GM23338 (cell line): ENCODE results near the gene STAMBP. TPM values are rescaled to one million over a fixed set of nuclear protein-coding genes. Genes with fewer than 3 reads are reported as not detected.

ENCODE experiments used
- ATAC-seq: fragments of 200-7000 bp; cut with Tn5 transposase; 3 replicates; pipeline ENCODE4 v1.9.1; 2020
- DNase-seq: peaks from one replicate; pipeline ENCODE4 v3.0.0-alpha.2; 2015; ENCODE audit warnings: low spot score
- H2AFZ ChIP-seq: fragments of 200-600 bp; sonication (generic); 2 replicates; pipeline ENCODE4 v1.8.0; 2016; ENCODE audit warnings: antibody characterized with exemption, mild to moderate bottlenecking, moderate library complexity
- H3F3A ChIP-seq: fragments of 200-600 bp; sonication (generic); replicated peaks from 2 replicates; pipeline ENCODE4 v1.8.0; 2017; ENCODE audit warnings: antibody characterized with exemption, mixed run types, low read depth
- H3K27ac ChIP-seq: fragments of 200-600 bp; sonication (generic); 2 replicates; pipeline ENCODE4 v1.6.1; 2016; ENCODE audit warnings: low read depth
- H3K27me3 ChIP-seq: fragments of 200-600 bp; sonication (generic); 2 replicates; pipeline ENCODE4 v1.8.0; 2016; ENCODE audit warnings: mild to moderate bottlenecking, mixed run types, moderate library complexity; ENCODE audit not compliant: insufficient read depth
- H3K36me3 ChIP-seq: fragments of 200-600 bp; sonication (generic); 2 replicates; pipeline ENCODE4 v1.8.0; 2016; ENCODE audit warnings: mild to moderate bottlenecking; ENCODE audit not compliant: insufficient read depth
- H3K4me1 ChIP-seq: fragments of 200-600 bp; sonication (generic); 2 replicates; pipeline ENCODE4 v1.8.0; 2016; ENCODE audit warnings: mild to moderate bottlenecking, moderate library complexity; ENCODE audit not compliant: insufficient read depth
- H3K4me2 ChIP-seq: fragments of 200-600 bp; sonication (generic); 2 replicates; pipeline ENCODE4 v1.7.1; 2017; ENCODE audit warnings: mixed run types
- H3K4me3 ChIP-seq: fragments of 200-600 bp; sonication (generic); 2 replicates; pipeline ENCODE4 v1.6.1; 2016; ENCODE audit warnings: mixed run types
- H3K79me2 ChIP-seq: fragments of 200-600 bp; sonication (generic); replicated peaks from 2 replicates; pipeline ENCODE4 v1.8.0; 2017; ENCODE audit warnings: mild to moderate bottlenecking; ENCODE audit not compliant: insufficient read depth
- H3K9me2 ChIP-seq: fragments of 200-600 bp; sonication (generic); 2 replicates; pipeline ENCODE4 v1.8.0; 2017; ENCODE audit not compliant: insufficient read depth
- H4K20me1 ChIP-seq: fragments of 200-600 bp; sonication (generic); replicated peaks from 2 replicates; pipeline ENCODE4 v1.8.0; 2017; ENCODE audit warnings: mild to moderate bottlenecking; ENCODE audit not compliant: insufficient read depth
- H3K27ac Mint-ChIP-seq: 2 replicates; pipeline ENCODE4 v1.8.0; 2020; ENCODE audit warnings: inconsistent platforms, mild to moderate bottlenecking, moderate library complexity, mixed read lengths
- H3K27me3 Mint-ChIP-seq: 3 replicates; pipeline ENCODE4 v1.8.0; 2022; ENCODE audit warnings: low read depth, mild to moderate bottlenecking, moderate library complexity, mixed read lengths, inconsistent platforms; ENCODE audit not compliant: insufficient read depth, poor library complexity
- H3K36me3 Mint-ChIP-seq: 3 replicates; pipeline ENCODE4 v1.8.0; 2021; ENCODE audit warnings: low read depth, mild to moderate bottlenecking, inconsistent platforms, moderate library complexity, mixed read lengths
- H3K4me1 Mint-ChIP-seq: 3 replicates; pipeline ENCODE4 v1.8.0; 2020; ENCODE audit warnings: mild to moderate bottlenecking, inconsistent platforms, mixed read lengths
- H3K4me3 Mint-ChIP-seq: 3 replicates; pipeline ENCODE4 v1.8.0; 2021; ENCODE audit warnings: moderate library complexity, mild to moderate bottlenecking, inconsistent platforms, mixed read lengths
- H3K9me3 Mint-ChIP-seq: 3 replicates; pipeline ENCODE4 v1.8.0; 2020; ENCODE audit warnings: moderate library complexity, mild to moderate bottlenecking, inconsistent platforms, mixed read lengths
- CREB1 ChIP-seq: fragments of 250-450 bp; sonication (Bioruptor Pico); IDR thresholded peaks from 2 replicates; pipeline ENCODE4 v1.5.0; 2020; ENCODE audit warnings: low read depth, mild to moderate bottlenecking, moderate library complexity
- CTCF ChIP-seq, 2 experiments: fragments of 200-600 bp in 1 of 2; sonication (generic) in 1 of 2; conservative IDR thresholded peaks; 2 replicates each; pipeline versions ENCODE4 v1.5.1 to v1.6.1; 2016 to 2017; ENCODE audit warnings: antibody characterized with exemption in 2 of 2, low read depth in 2 of 2, mild to moderate bottlenecking in 2 of 2, moderate library complexity in 1 of 2
- ETS1 ChIP-seq: IDR thresholded peaks from 2 replicates; pipeline ENCODE4 v1.6.1; 2016; ENCODE audit warnings: antibody characterized with exemption
- EZH2 ChIP-seq: fragments of 200-600 bp; sonication (generic); IDR thresholded peaks from one replicate; pipeline ENCODE4 v1.8.0; 2017; ENCODE audit warnings: antibody characterized with exemption, mild to moderate bottlenecking, low read depth; ENCODE audit not compliant: unreplicated experiment
- EZH2phosphoT487 ChIP-seq: fragments of 200-600 bp; sonication (generic); IDR thresholded peaks from one replicate; pipeline ENCODE4 v1.8.1; 2018; ENCODE audit warnings: antibody characterized with exemption; ENCODE audit not compliant: unreplicated experiment
- JUNB ChIP-seq: IDR thresholded peaks from one replicate; pipeline ENCODE4 v1.6.1; 2016; ENCODE audit warnings: antibody characterized with exemption; ENCODE audit not compliant: unreplicated experiment
- NANOG ChIP-seq: IDR thresholded peaks from 2 replicates; pipeline ENCODE4 v1.6.1; 2016; ENCODE audit warnings: antibody characterized with exemption, borderline replicate concordance
- POLR2AphosphoS5 ChIP-seq: IDR thresholded peaks from 2 replicates; pipeline ENCODE4 v1.6.1; 2016; ENCODE audit warnings: antibody characterized with exemption, low read depth
- REST ChIP-seq: IDR thresholded peaks from one replicate; pipeline ENCODE4 v1.6.1; 2018; ENCODE audit warnings: antibody characterized with exemption; ENCODE audit not compliant: unreplicated experiment
- STAT1 ChIP-seq: IDR thresholded peaks from one replicate; pipeline ENCODE4 v1.6.1; 2016; ENCODE audit warnings: antibody characterized with exemption; ENCODE audit not compliant: unreplicated experiment
- ZNF114 ChIP-seq: fragments of 250-450 bp; sonication (Bioruptor Pico); IDR thresholded peaks from 2 replicates; pipeline ENCODE4 v1.5.0; 2020; ENCODE audit warnings: mild to moderate bottlenecking, moderate library complexity
- ZNF331 ChIP-seq: fragments of 250-450 bp; sonication (Bioruptor Pico); IDR thresholded peaks from 2 replicates; pipeline ENCODE4 v1.5.0; 2020; ENCODE audit warnings: low read depth, mild to moderate bottlenecking, moderate library complexity
- ZNF462 ChIP-seq: fragments of 250-450 bp; sonication (Bioruptor Pico); IDR thresholded peaks from 2 replicates; pipeline ENCODE4 v1.5.0; 2020; ENCODE audit warnings: mild to moderate bottlenecking, moderate library complexity
- polyA plus RNA-seq: library from polyadenylated mRNA; unstranded; fragments of >200 nt; fragmentation: Nextera tagmentation; extraction: Ambion mirVana; gene quantifications from 2 replicates; pipeline ENCODE4 v1.2.1, GENCODE V29; 2016
- total RNA-seq: library from RNA; depleted of rRNA; stranded (reverse); fragments of >200 nt; shearing (Covaris generic); gene quantifications from 2 replicates; pipeline ENCODE4 v1.2.3, GENCODE V29; 2014

Gene STAMBP
- total and polyA plus RNA-seq, 2 experiments from 2014 or later = 33.9 to 106 TPM

- Histone ChIP-seq H3K4me1 (no peaks in the 10 kb centered on the region), H3K79me2 (no peaks in the 10 kb centered on the region), H3K27me3 (no peaks in the 10 kb centered on the region), H3K4me2 (no peak overlapping the region), H3K36me3 (no peaks in the 10 kb centered on the region), H3F3A (no peaks in the 10 kb centered on the region), H3K4me3 (no peak overlapping the region), H4K20me1 (0 out of 2 replicates have a peak, but pooled peaks cover 2% of the 10 kb centered on the region), H3K27ac (no peak overlapping the region), H3K9me2 (no peaks in the 10 kb centered on the region), H2AFZ (no peak overlapping the region)
- Mint-ChIP-seq H3K4me3 (no peak overlapping the region), H3K4me1 (no peaks in the 10 kb centered on the region), H3K36me3 (no peaks in the 10 kb centered on the region), H3K27me3 (peaks cover 4% of the 10 kb centered on the region), H3K27ac (no peak overlapping the region), H3K9me3 (no peaks in the 10 kb centered on the region)
- ATAC-seq (no peak), DNase-seq (no peak)
- TF ChIP-seq ZNF114 (CRISPR knock-in tag) (no peak), CTCF (conservative IDR thresholded peaks at IDR 0.05; ENCODE audit: low read depth in 2 of 2) (no peak), ZNF331 (no peak), ETS1 (no peak), ZNF462 (no peak), STAT1 (no peak), CREB1 (CRISPR knock-in tag) (no peak), EZH2 (no peak), POLR2AphosphoS5 (no peak), REST (no peak), NANOG (no peak), JUNB (no peak), EZH2phosphoT487 (no peak)
Observed at GRCh38 chr2:73914667-73915066, 85.9 kb downstream of the STAMBP start.
